ENCODE measurements around the gene APBB1IP.

APBB1IP gene

GRCh38 chr10:26557641-26558014 is 119.5 kb downstream of the APBB1IP start:
- H3K4me3 ChIP-seq (ENCODE audit: low read length) = no peak overlapping the region
- peaks cover 3% of the 10 kb centered on the region for H3F3A ChIP-seq (ENCODE audit: control insufficient read depth, insufficient read depth)
- no peaks in the 10 kb centered on the region for H4K20me1 ChIP-seq (ENCODE audit: control insufficient read depth, insufficient read depth, low read depth, low read length)
- H3K9me2 ChIP-seq (replicated peaks; ENCODE audit: control insufficient read depth, low read length) = no peaks in the 10 kb centered on the region
- no peak overlapping the region for H3K4me2 ChIP-seq (ENCODE audit: low read length)
- peaks cover 87% of the 10 kb centered on the region for H3K36me3 ChIP-seq (ENCODE audit: control insufficient read depth, low read length)
- no peaks in the 10 kb centered on the region for H3K4me1 ChIP-seq (ENCODE audit: control insufficient read depth, low read length)
- no peaks in the 10 kb centered on the region for H3K27me3 ChIP-seq (ENCODE audit: control insufficient read depth, low read length)
- no peaks in the 10 kb centered on the region for H3K79me2 ChIP-seq (ENCODE audit: control insufficient read depth, low read length)
- no peaks in the 10 kb centered on the region for H3K9me3 ChIP-seq (ENCODE audit: control insufficient read depth, insufficient read depth, low read length)
- TF ChIP-seq CTCF (IDR thresholded peaks at IDR 0.05; ENCODE audit: low read depth, low read length, poor library complexity, severe bottlenecking) (no peak), EZH2phosphoT487 (IDR thresholded peaks at IDR 0.05; ENCODE audit: borderline replicate concordance, low read length) (no peak)
- no peak overlapping the region for H3K27ac ChIP-seq (ENCODE audit: low read depth, low read length)

GRCh38 chr10:26566525-26567350 is 128.6 kb downstream of the APBB1IP start:
- H3K9me2 ChIP-seq (replicated peaks; ENCODE audit: control insufficient read depth, low read length) = no peaks in the 10 kb centered on the region
- H3K36me3 ChIP-seq (ENCODE audit: control insufficient read depth, low read length) = peaks cover 82% of the 10 kb centered on the region
- TF ChIP-seq EZH2phosphoT487 (IDR thresholded peaks at IDR 0.05; ENCODE audit: borderline replicate concordance, low read length) (no peak), CTCF (IDR thresholded peaks at IDR 0.05; ENCODE audit: low read depth, low read length, poor library complexity, severe bottlenecking) (no peak)
- no peaks in the 10 kb centered on the region for H4K20me1 ChIP-seq (ENCODE audit: control insufficient read depth, insufficient read depth, low read depth, low read length)
- no peak overlapping the region for H3K27ac ChIP-seq (ENCODE audit: low read depth, low read length)
- H3K27me3 ChIP-seq (ENCODE audit: control insufficient read depth, low read length) = no peaks in the 10 kb centered on the region
- H3K9me3 ChIP-seq (ENCODE audit: control insufficient read depth, insufficient read depth, low read length) = no peaks in the 10 kb centered on the region
- peaks cover 15% of the 10 kb centered on the region for H3F3A ChIP-seq (ENCODE audit: control insufficient read depth, insufficient read depth)
- no peak overlapping the region for H3K4me3 ChIP-seq (ENCODE audit: low read length)
- H3K4me1 ChIP-seq (ENCODE audit: control insufficient read depth, low read length) = no peaks in the 10 kb centered on the region
- H3K4me2 ChIP-seq (ENCODE audit: low read length) = no peak overlapping the region
- H3K79me2 ChIP-seq (ENCODE audit: control insufficient read depth, low read length) = no peaks in the 10 kb centered on the region

- Histone ChIP-seq H3K27me3 (ENCODE audit: control insufficient read depth, low read length) (no peaks in the 10 kb centered on the region), H3K4me2 (ENCODE audit: low read length) (no peak overlapping the region), H3K36me3 (ENCODE audit: control insufficient read depth, low read length) (peaks cover 76% of the 10 kb centered on the region)
Measured at GRCh38 chr10:26567351-26567721, 129.2 kb downstream of the APBB1IP start.

More at GRCh38 chr10:26567351-26567721, 129.2 kb downstream of the APBB1IP start:
- Histone ChIP-seq H3K79me2 (ENCODE audit: control insufficient read depth, low read length) (no peaks in the 10 kb centered on the region), H3K9me2 (replicated peaks; ENCODE audit: control insufficient read depth, low read length) (no peaks in the 10 kb centered on the region), H3K4me1 (ENCODE audit: control insufficient read depth, low read length) (no peaks in the 10 kb centered on the region), H3K9me3 (ENCODE audit: control insufficient read depth, insufficient read depth, low read length) (no peaks in the 10 kb centered on the region), H3K27ac (ENCODE audit: low read depth, low read length) (no peak overlapping the region), H3F3A (ENCODE audit: control insufficient read depth, insufficient read depth) (peaks cover 15% of the 10 kb centered on the region), H4K20me1 (ENCODE audit: control insufficient read depth, insufficient read depth, low read depth, low read length) (no peaks in the 10 kb centered on the region), H3K4me3 (ENCODE audit: low read length) (no peak overlapping the region)
- TF ChIP-seq CTCF (IDR thresholded peaks at IDR 0.05; ENCODE audit: low read depth, low read length, poor library complexity, severe bottlenecking) (no peak), EZH2phosphoT487 (IDR thresholded peaks at IDR 0.05; ENCODE audit: borderline replicate concordance, low read length) (no peak)

Measured in DOHH2 (cell line).